Mononuclear cell (primary cell): ENCODE data around the gene DUSP9. TPM values are rescaled to one million over a fixed set of nuclear protein-coding genes. Genes with fewer than 3 reads are reported as not detected.

Experiments
- H3K27me3 ChIP-seq: 2 replicates; pipeline ENCODE4 v1.6.0; 2011; ENCODE audit warnings: low read length, control low read depth; ENCODE audit not compliant: insufficient read depth
- H3K4me1 ChIP-seq: 2 replicates; pipeline ENCODE4 v1.5.1; 2011; ENCODE audit warnings: mild to moderate bottlenecking, low read length, control low read depth; ENCODE audit not compliant: insufficient read depth
- H3K4me3 ChIP-seq: 2 replicates; pipeline ENCODE4 v1.5.1; 2011; ENCODE audit warnings: mild to moderate bottlenecking, low read length, moderate library complexity
- H3K9me3 ChIP-seq: 2 replicates; pipeline ENCODE4 v1.5.1; 2011; ENCODE audit warnings: low read depth, mild to moderate bottlenecking, control low read depth, low read length
- total RNA-seq: library from RNA; depleted of rRNA; stranded (reverse); fragments of >200 nt; gene quantifications from one replicate; pipeline ENCODE4 v1.2.3, GENCODE V29; 2012

Gene DUSP9
- total RNA-seq, 1 donor = not detected

GRCh38 chrX:153638436-153639176 lies 8.4 kb upstream of the DUSP9 start:
- peaks cover 4% of the 10 kb centered on the region for H3K27me3 ChIP-seq

GRCh38 chrX:153639177-153640044 lies 7.6 kb upstream of the DUSP9 start:
- H3K4me3 ChIP-seq = no peak overlapping the region
- H3K27me3 ChIP-seq = peaks cover 4% of the 10 kb centered on the region
- no peaks in the 10 kb centered on the region for H3K9me3 ChIP-seq
- H3K4me1 ChIP-seq = no peaks in the 10 kb centered on the region

More at GRCh38 chrX:153638436-153639176, 8.4 kb upstream of the DUSP9 start:
- Histone ChIP-seq H3K9me3 (no peaks in the 10 kb centered on the region), H3K4me3 (no peak overlapping the region), H3K4me1 (no peaks in the 10 kb centered on the region)

GRCh38 chrX:153640045-153640686 lies 6.8 kb upstream of the DUSP9 start:
- H3K4me3 ChIP-seq = no peak overlapping the region
- H3K9me3 ChIP-seq = no peaks in the 10 kb centered on the region
- no peaks in the 10 kb centered on the region for H3K4me1 ChIP-seq
- peaks cover 10% of the 10 kb centered on the region for H3K27me3 ChIP-seq

GRCh38 chrX:153640736-153641575 lies 6.0 kb upstream of the DUSP9 start:
- H3K27me3 ChIP-seq = peaks cover 13% of the 10 kb centered on the region

GRCh38 chrX:153641627-153642026 lies 5.4 kb upstream of the DUSP9 start:
- H3K9me3 ChIP-seq = no peaks in the 10 kb centered on the region
- peaks cover 19% of the 10 kb centered on the region for H3K27me3 ChIP-seq
- H3K4me3 ChIP-seq = no peak overlapping the region
- H3K4me1 ChIP-seq = no peaks in the 10 kb centered on the region

More at GRCh38 chrX:153640736-153641575, 6.0 kb upstream of the DUSP9 start:
- Histone ChIP-seq H3K9me3 (no peaks in the 10 kb centered on the region), H3K4me3 (no peak overlapping the region), H3K4me1 (no peaks in the 10 kb centered on the region)

GRCh38 chrX:153642051-153642654 lies 4.8 kb upstream of the DUSP9 start:
- H3K9me3 ChIP-seq = no peaks in the 10 kb centered on the region
- no peak overlapping the region for H3K4me3 ChIP-seq
- no peaks in the 10 kb centered on the region for H3K4me1 ChIP-seq
- H3K27me3 ChIP-seq = peaks cover 19% of the 10 kb centered on the region

GRCh38 chrX:153642655-153643430 lies 4.2 kb upstream of the DUSP9 start:
- H3K27me3 ChIP-seq = peaks cover 19% of the 10 kb centered on the region
- no peak overlapping the region for H3K4me3 ChIP-seq
- no peaks in the 10 kb centered on the region for H3K4me1 ChIP-seq
- no peaks in the 10 kb centered on the region for H3K9me3 ChIP-seq

GRCh38 chrX:153643431-153644351 lies 3.3 kb upstream of the DUSP9 start:
- H3K4me3 ChIP-seq = no peak overlapping the region
- H3K4me1 ChIP-seq = no peaks in the 10 kb centered on the region
- peaks cover 19% of the 10 kb centered on the region for H3K27me3 ChIP-seq
- no peaks in the 10 kb centered on the region for H3K9me3 ChIP-seq

GRCh38 chrX:153644356-153645125 lies 2.5 kb upstream of the DUSP9 start:
- no peaks in the 10 kb centered on the region for H3K9me3 ChIP-seq
- H3K4me1 ChIP-seq = no peaks in the 10 kb centered on the region
- H3K4me3 ChIP-seq = no peak overlapping the region
- H3K27me3 ChIP-seq = peaks cover 19% of the 10 kb centered on the region

GRCh38 chrX:153645151-153645550 lies 1.9 kb upstream of the DUSP9 start:
- Histone ChIP-seq H3K9me3 (no peaks in the 10 kb centered on the region), H3K4me1 (no peaks in the 10 kb centered on the region), H3K4me3 (no peak overlapping the region), H3K27me3 (peaks cover 19% of the 10 kb centered on the region)

- peaks cover 19% of the 10 kb centered on the region for H3K27me3 ChIP-seq
- H3K9me3 ChIP-seq = no peaks in the 10 kb centered on the region
These were observed 998 bp upstream of the DUSP9 start for GRCh38 chrX:153645921-153646488.

More at GRCh38 chrX:153645921-153646488, 998 bp upstream of the DUSP9 start:
- no peaks in the 10 kb centered on the region for H3K4me1 ChIP-seq
- H3K4me3 ChIP-seq = no peak overlapping the region
